Common myeloid progenitor, CD34-positive (primary cell): ENCODE data around the gene KIAA1217.
"Not testable (repeated sequence)": the region's sequence is repeated elsewhere in the genome, so short reads cannot be mapped to it uniquely, and the experiment has no call there.

Source experiments
- CTCF ChIA-PET: fragments of 350-600 bp; sonication (Branson Sonifier 250); formaldehyde crosslinking; loops from one replicate; lab custom pipeline; 2021; ENCODE audit warnings: antibody characterized with exemption; lab: Charles Lee
- POLR2A ChIA-PET: fragments of 350-600 bp; sonication (Branson Sonifier 250); formaldehyde crosslinking; loops from one replicate; lab custom pipeline; 2021; ENCODE audit warnings: antibody characterized with exemption; lab: Charles Lee
- DNase-seq, 3 donors: peaks; one replicate each; pipeline versions ENCODE4 v3.0.0 to v3.0.0-alpha.2; 2013
- H3K27ac ChIP-seq, 2 experiments: 1 replicate in 1 of 2; 2 replicates in 1 of 2; pipeline ENCODE4 v1.7.0; 2013; ENCODE audit warnings: inconsistent platforms in 2 of 2, low read length in 2 of 2, mild to moderate bottlenecking in 2 of 2, low read depth in 1 of 2, moderate library complexity in 1 of 2; ENCODE audit not compliant: severe bottlenecking in 2 of 2, insufficient read depth in 1 of 2, poor library complexity in 1 of 2
- H3K27me3 ChIP-seq, 5 experiments: replicated peaks in 2 of 5; 1 replicate in 3 of 5; 2 replicates in 2 of 5; pipeline versions ENCODE4 v1.6.1 to v1.7.0; 2013; ENCODE audit warnings: low read length in 4 of 5, mild to moderate bottlenecking in 2 of 5, moderate library complexity in 2 of 5, inconsistent platforms in 1 of 5; ENCODE audit not compliant: insufficient read depth in 5 of 5, control insufficient read depth in 4 of 5
- H3K36me3 ChIP-seq, 4 experiments: 1 replicate in 2 of 4; 2 replicates in 2 of 4; pipeline versions ENCODE4 v1.6.1 to v1.7.0; 2013; ENCODE audit warnings: low read length in 3 of 4, control low read depth in 1 of 4, mild to moderate bottlenecking in 1 of 4; ENCODE audit not compliant: control insufficient read depth in 4 of 4, insufficient read depth in 4 of 4
- H3K4me1 ChIP-seq, 4 experiments: 1 replicate in 3 of 4; 2 replicates in 1 of 4; pipeline versions ENCODE4 v1.6.1 to v1.7.1; 2013; ENCODE audit warnings: low read length in 3 of 4, mild to moderate bottlenecking in 3 of 4, control low read depth in 1 of 4, inconsistent platforms in 1 of 4, moderate library complexity in 1 of 4; ENCODE audit not compliant: control insufficient read depth in 4 of 4, insufficient read depth in 4 of 4; ENCODE audit errors: control extremely low read depth in 1 of 4
- H3K4me3 ChIP-seq, 7 experiments: 1 replicate in 4 of 7; 2 replicates in 3 of 7; pipeline versions ENCODE4 v1.5.1 to v1.7.0; 2013; ENCODE audit warnings: mild to moderate bottlenecking in 7 of 7, low read length in 6 of 7, moderate library complexity in 6 of 7, inconsistent platforms in 2 of 7, low read depth in 2 of 7, control low read depth in 1 of 7; ENCODE audit not compliant: insufficient read depth in 4 of 7, control insufficient read depth in 1 of 7; ENCODE audit errors: extremely low read depth in 1 of 7
- H3K9me3 ChIP-seq, 5 experiments: 1 replicate in 4 of 5; 2 replicates in 1 of 5; pipeline versions ENCODE4 v1.6.1 to v1.7.1; 2013; ENCODE audit warnings: low read length in 4 of 5, mild to moderate bottlenecking in 2 of 5, inconsistent platforms in 1 of 5, low read depth in 1 of 5, moderate library complexity in 1 of 5; ENCODE audit not compliant: control insufficient read depth in 4 of 5, insufficient read depth in 2 of 5; ENCODE audit errors: control extremely low read depth in 1 of 5
- WGBS: methylation state at CpG from one replicate; pipeline ENCODE4 v1.1.5; 2013; ENCODE audit not compliant: insufficient coverage; 5-methylcytosine and 5-hydroxymethylcytosine counted together

The KIAA1217 gene

GRCh38 chr10:24337723-24338122 is 128.8 kb downstream of the KIAA1217 start:
- peaks cover 0 to 17% (median 6%) of the 10 kb centered on the region in 5 experiments for H3K27me3 ChIP-seq
- H3K27ac ChIP-seq, H3K36me3 ChIP-seq, H3K4me1 ChIP-seq, CTCF ChIA-PET, H3K4me3 ChIP-seq, H3K9me3 ChIP-seq, DNase-seq, POLR2A ChIA-PET: not testable (repeated sequence)
- WGBS: 100% methylated on average over 6 of the region's 7 CpGs

- peaks cover 0 to 7% (median 3%) of the 10 kb centered on the region in 4 experiments for H3K4me1 ChIP-seq
- POLR2A ChIA-PET: no interaction called here
- no peak for DNase-seq
- H3K36me3 ChIP-seq: no peaks in the 10 kb centered on the region
- WGBS: no CpG with 5 or more reads among the region's 1 CpG
- H3K27ac ChIP-seq: no peak overlapping the region
- CTCF ChIA-PET: no interaction called here
- no peak overlapping the region for H3K4me3 ChIP-seq
- H3K9me3 ChIP-seq: no peaks in the 10 kb centered on the region
- peaks cover 0 to 19% (median 6%) of the 10 kb centered on the region in 5 experiments for H3K27me3 ChIP-seq
Observed at GRCh38 chr10:24339387-24339786, 130.4 kb downstream of the KIAA1217 start.

GRCh38 chr10:24340446-24340845 is 131.5 kb downstream of the KIAA1217 start:
- no peaks in the 10 kb centered on the region for H3K36me3 ChIP-seq
- no peaks in the 10 kb centered on the region for H3K9me3 ChIP-seq
- peaks cover 0 to 21% (median 6%) of the 10 kb centered on the region in 5 experiments for H3K27me3 ChIP-seq
- DNase-seq: no peak
- WGBS: 98% methylated on average over 5 of the region's 6 CpGs
- ChIA-PET POLR2A (no interaction called here), CTCF (no interaction called here)
- no peak overlapping the region for H3K27ac ChIP-seq
- H3K4me1 ChIP-seq: peaks cover 0 to 10% (median 6%) of the 10 kb centered on the region in 4 experiments
- no peak overlapping the region for H3K4me3 ChIP-seq

GRCh38 chr10:24340883-24341282 is 131.9 kb downstream of the KIAA1217 start:
- Histone ChIP-seq H3K27ac (no peak overlapping the region), H3K9me3 (no peaks in the 10 kb centered on the region), H3K4me3 (no peak overlapping the region), H3K4me1 (peaks cover 0 to 10% (median 6%) of the 10 kb centered on the region in 4 experiments), H3K27me3 (peaks cover 0 to 21% (median 6%) of the 10 kb centered on the region in 5 experiments), H3K36me3 (no peaks in the 10 kb centered on the region)
- 97% methylated on average over 7 of the region's 7 CpGs for WGBS
- DNase-seq: no peak
- ChIA-PET CTCF (no interaction called here), POLR2A (no interaction called here)

GRCh38 chr10:24341371-24341770 is 132.4 kb downstream of the KIAA1217 start:
- CTCF ChIA-PET: no interaction called here
- 100% methylated on average over 1 of the region's 4 CpGs for WGBS
- Histone ChIP-seq H3K36me3 (no peaks in the 10 kb centered on the region), H3K4me1 (peaks cover 0 to 10% (median 6%) of the 10 kb centered on the region in 4 experiments), H3K27me3 (peaks cover 0 to 19% (median 6%) of the 10 kb centered on the region in 5 experiments), H3K4me3 (no peak overlapping the region), H3K27ac (no peak overlapping the region), H3K9me3 (no peaks in the 10 kb centered on the region)
- DNase-seq: no peak
- POLR2A ChIA-PET: no interaction called here

- no peak for DNase-seq
- ChIA-PET POLR2A (no interaction called here), CTCF (no interaction called here)
- H3K4me3 ChIP-seq: no peak overlapping the region
- H3K27ac ChIP-seq: no peak overlapping the region
- 83% methylated on average over 1 of the region's 2 CpGs for WGBS
- no peaks in the 10 kb centered on the region for H3K36me3 ChIP-seq
- peaks cover 0 to 19% (median 6%) of the 10 kb centered on the region in 5 experiments for H3K27me3 ChIP-seq
- H3K9me3 ChIP-seq: no peaks in the 10 kb centered on the region
- H3K4me1 ChIP-seq: peaks cover 0 to 10% (median 6%) of the 10 kb centered on the region in 4 experiments
Observed at GRCh38 chr10:24341897-24342296, 133.0 kb downstream of the KIAA1217 start.

GRCh38 chr10:24343686-24344085 is 134.7 kb downstream of the KIAA1217 start:
- DNase-seq: no peak
- Histone ChIP-seq H3K4me1 (peaks cover 0 to 10% (median 6%) of the 10 kb centered on the region in 4 experiments), H3K27ac (no peak overlapping the region), H3K27me3 (peaks cover 0 to 17% (median 6%) of the 10 kb centered on the region in 5 experiments), H3K9me3 (no peaks in the 10 kb centered on the region), H3K36me3 (no peaks in the 10 kb centered on the region), H3K4me3 (no peak overlapping the region)
- ChIA-PET POLR2A (no interaction called here), CTCF (no interaction called here)
- WGBS: no CpG with 5 or more reads among the region's 4 CpGs
